ENCODE results near the gene RALGDS.

Gene RALGDS

DNA sequence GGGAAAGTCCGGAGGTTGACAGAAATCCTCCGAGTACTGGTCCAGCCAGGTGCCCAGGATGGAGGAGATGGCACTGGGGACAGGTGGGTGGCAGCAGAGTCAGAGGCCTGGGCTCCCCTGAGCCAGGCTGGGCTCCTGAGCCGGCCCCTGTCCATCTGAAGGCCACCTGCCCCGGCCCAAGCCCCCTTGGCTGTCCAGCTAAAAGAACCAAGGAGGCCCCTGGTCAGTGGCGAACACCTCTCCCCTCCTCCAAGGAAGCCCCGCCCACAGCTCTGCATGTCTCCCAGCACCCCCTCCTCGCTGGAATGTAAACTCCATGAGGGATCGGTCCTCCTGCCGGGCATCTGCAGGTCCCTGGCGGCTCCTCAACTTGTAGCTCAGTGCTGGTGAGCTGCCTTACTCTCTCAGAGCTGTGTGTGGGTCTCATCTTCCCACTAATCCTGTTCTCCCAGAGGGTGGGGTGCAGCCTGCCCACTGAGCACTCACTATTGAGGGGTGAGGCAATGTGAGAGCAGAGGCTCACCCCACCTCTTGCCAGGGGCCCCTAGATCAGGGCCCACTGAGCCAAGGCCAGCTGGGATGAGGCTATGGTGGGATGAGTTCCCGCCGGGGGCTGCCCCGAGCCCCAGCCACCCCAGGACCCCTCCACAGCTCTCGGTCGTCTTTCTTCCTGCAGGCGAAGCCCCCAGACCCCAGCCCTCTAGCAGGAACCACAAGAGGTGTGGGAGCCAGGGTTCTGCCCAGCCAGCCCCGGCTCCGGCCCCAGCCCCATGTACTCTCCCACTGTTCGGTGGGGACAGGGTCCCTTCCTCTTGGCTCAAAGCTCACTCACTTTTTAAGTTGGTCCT, 12.0 kb downstream of the RALGDS start:
- no peak overlapping the region for H3K4me3 ChIP-seq (ENCODE audit: low read depth, low read length)
- H3K36me3 ChIP-seq (replicated peaks), result peaks cover 28% of the 10 kb centered on the region
- no peaks in the 10 kb centered on the region for H3K27me3 ChIP-seq (replicated peaks)
- TF ChIP-seq, protein P1, sequence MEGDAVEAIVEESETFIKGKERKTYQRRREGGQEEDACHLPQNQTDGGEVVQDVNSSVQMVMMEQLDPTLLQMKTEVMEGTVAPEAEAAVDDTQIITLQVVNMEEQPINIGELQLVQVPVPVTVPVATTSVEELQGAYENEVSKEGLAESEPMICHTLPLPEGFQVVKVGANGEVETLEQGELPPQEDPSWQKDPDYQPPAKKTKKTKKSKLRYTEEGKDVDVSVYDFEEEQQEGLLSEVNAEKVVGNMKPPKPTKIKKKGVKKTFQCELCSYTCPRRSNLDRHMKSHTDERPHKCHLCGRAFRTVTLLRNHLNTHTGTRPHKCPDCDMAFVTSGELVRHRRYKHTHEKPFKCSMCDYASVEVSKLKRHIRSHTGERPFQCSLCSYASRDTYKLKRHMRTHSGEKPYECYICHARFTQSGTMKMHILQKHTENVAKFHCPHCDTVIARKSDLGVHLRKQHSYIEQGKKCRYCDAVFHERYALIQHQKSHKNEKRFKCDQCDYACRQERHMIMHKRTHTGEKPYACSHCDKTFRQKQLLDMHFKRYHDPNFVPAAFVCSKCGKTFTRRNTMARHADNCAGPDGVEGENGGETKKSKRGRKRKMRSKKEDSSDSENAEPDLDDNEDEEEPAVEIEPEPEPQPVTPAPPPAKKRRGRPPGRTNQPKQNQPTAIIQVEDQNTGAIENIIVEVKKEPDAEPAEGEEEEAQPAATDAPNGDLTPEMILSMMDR (IDR thresholded peaks at IDR 0.05; ENCODE audit: low read depth, low read length, missing control alignments), result no peak
- in situ Hi-C loops (cut with HindIII; ENCODE audit: low pct_ligation_motif_present, low sequenced_read_pairs), result no loop called here
- no peak for DNase-seq
- no peak overlapping the region for H3K27ac ChIP-seq

DNA sequence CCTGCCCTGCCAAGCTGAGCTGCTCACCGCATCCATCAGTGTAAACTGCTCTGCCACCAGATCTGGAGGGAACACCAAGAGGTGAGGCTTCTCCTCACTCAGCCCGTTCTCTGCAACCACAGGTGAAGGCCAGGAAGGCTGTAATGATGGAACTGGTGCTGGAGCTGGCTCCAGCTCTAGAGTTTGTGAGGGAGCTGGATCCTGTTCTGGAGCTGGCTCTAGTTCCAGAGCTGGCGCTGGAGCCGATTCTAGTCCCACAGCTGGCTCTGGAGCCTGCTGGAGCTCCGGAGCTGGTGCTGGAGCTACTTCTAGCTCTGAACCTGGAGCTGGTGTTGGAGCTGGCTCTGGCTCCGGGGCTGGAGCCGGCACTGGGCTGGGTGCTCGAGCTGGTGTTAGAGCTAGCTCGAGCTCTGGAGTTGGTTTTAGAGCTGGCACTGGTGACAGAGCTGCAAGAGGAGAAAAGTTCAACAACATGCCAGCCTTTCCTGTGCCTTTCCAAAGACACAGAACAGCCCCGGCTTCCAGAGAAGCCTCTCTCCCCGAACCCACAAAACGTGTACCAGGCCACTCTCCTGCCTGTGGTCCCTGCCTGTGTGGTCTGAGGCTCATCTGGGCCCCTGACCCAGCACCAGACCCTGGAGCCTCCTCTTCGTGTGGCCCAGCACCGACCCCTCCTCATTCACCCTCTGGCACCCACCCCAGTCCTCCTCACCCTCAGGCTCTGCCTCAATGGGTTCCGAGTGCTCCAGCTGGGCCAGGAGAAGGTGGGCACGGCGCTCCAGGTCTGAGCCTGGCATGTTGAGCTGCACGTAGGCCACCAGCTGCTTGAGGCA, 12.9 kb downstream of the RALGDS start:
- Histone ChIP-seq H3K36me3 (replicated peaks) (peaks cover 33% of the 10 kb centered on the region), H3K4me3 (ENCODE audit: low read depth, low read length) (no peak overlapping the region), H3K27me3 (replicated peaks) (no peaks in the 10 kb centered on the region), H3K27ac (no peak overlapping the region)
- TF ChIP-seq, protein P1 (IDR thresholded peaks at IDR 0.05; ENCODE audit: low read depth, low read length, missing control alignments), result no peak
- in situ Hi-C loops (cut with HindIII; ENCODE audit: low pct_ligation_motif_present, low sequenced_read_pairs), result no loop called here
- DNase-seq, result no peak

DNA sequence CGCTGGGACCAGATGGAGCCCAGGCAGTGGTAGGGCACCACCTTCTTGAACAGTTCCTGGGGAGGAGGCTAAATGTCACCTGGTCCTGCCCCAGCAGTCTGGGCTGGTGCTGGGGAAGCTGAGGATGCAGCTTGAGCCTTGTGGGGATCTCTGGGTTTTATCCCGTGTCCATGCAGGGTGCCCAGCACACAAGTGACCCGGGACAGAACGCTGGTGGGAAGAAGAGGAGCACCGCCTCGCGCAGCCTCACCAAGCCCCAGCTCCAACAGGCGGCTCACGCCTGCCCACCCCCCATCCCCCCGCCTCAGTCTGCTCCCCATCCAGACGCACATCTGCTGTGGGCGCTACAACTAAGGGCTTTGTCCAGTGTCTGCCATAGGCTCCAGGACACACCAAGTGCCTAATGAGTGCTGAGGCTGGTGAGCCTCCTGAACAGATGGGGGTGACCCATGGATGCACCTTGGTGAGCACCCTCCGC, 13.8 kb downstream of the RALGDS start:
- no peaks in the 10 kb centered on the region for H3K27me3 ChIP-seq (replicated peaks)
- no peak for DNase-seq
- TF ChIP-seq, protein P1 (IDR thresholded peaks at IDR 0.05; ENCODE audit: low read depth, low read length, missing control alignments), result no peak
- in situ Hi-C loops (cut with HindIII; ENCODE audit: low pct_ligation_motif_present, low sequenced_read_pairs), result no loop called here
- H3K36me3 ChIP-seq (replicated peaks), result peaks cover 37% of the 10 kb centered on the region
- no peak overlapping the region for H3K27ac ChIP-seq
- H3K4me3 ChIP-seq (ENCODE audit: low read depth, low read length), result no peak overlapping the region

DNA sequence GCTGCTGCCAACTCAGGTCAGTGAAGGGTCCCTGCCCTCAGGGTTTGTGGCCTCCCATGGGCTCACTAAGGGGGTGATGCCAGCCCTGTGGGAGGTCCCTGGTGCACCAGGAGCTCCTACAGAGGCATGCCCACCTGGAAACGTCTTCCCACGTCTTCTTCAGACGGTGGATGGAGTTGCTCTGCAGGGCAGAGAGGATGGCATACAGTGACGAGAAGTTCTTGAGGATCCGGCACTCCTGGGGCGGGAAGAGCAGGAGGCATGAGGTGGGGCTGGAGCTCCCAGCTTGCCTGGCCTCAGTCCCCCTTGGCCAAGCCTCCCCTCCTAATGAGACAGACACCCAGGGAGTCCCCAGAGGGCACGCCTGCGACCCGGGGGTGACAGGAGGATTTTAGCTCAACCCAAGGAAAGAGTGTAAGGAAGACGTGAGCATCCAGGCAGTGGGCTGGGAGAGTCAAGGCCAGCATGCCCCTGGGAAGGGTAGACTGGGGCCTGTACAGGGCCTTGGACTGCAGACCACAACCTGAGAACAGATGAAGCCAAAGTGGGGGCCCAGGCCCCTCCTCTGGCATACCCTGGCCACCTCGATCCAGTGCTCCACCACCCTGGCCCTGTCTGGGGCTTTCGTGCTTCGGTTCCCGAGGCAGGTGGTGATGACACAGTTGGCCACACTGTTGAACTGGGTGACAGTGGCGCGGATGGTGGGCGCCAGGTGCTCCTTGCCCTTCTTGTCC, 14.4 kb downstream of the RALGDS start:
- Histone ChIP-seq H3K36me3 (replicated peaks) (peaks cover 43% of the 10 kb centered on the region), H3K27ac (no peak overlapping the region), H3K27me3 (replicated peaks) (no peaks in the 10 kb centered on the region), H3K4me3 (ENCODE audit: low read depth, low read length) (no peak overlapping the region)
- in situ Hi-C loops (cut with HindIII; ENCODE audit: low pct_ligation_motif_present, low sequenced_read_pairs), result no loop called here
- DNase-seq, result no peak
- TF ChIP-seq, protein P1 (IDR thresholded peaks at IDR 0.05; ENCODE audit: low read depth, low read length, missing control alignments), result no peak

DNA sequence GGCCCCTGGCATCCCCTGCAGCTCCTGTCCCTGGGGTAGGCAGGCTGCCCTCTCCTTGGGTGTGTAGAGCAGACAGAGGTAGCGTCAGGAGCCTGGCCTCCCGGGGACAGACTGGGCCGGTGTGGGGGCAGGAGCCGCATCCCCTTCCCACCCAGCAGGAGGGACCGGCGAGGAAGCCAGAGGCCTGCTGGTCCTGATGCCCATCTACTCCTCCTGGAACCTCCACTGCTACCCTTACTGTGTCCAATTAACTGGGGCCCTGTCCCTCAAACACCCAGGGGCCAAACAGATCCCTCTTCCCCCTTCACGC, 15.6 kb downstream of the RALGDS start:
- Histone ChIP-seq H3K27me3 (replicated peaks) (no peaks in the 10 kb centered on the region), H3K36me3 (replicated peaks) (peaks cover 55% of the 10 kb centered on the region), H3K27ac (no peak overlapping the region), H3K4me3 (ENCODE audit: low read depth, low read length) (no peak overlapping the region)
- TF ChIP-seq, protein P1 (IDR thresholded peaks at IDR 0.05; ENCODE audit: low read depth, low read length, missing control alignments), result no peak
- in situ Hi-C loops (cut with HindIII; ENCODE audit: low pct_ligation_motif_present, low sequenced_read_pairs), result no loop called here
- no peak for DNase-seq
